H1 (cell line): Measurements from ENCODE around the gene CDCA7L. TPM values are rescaled to one million over a fixed set of nuclear protein-coding genes. Genes with fewer than 3 reads are reported as not detected.
A peak's percentile ranks its signal among the peaks of the same experiment; 100 is the strongest.

Experiments
- CTCF ChIA-PET: fragments of 300-600 bp; sonication (Branson Sonifier 250); formaldehyde crosslinking; loops from one replicate; lab custom pipeline; 2021; ENCODE audit not compliant: partially characterized antibody; lab: Charles Lee
- POLR2A ChIA-PET: fragments of 300-600 bp; sonication (Branson Sonifier 250); formaldehyde crosslinking; loops from one replicate; lab custom pipeline; 2021; ENCODE audit warnings: inconsistent platforms; ENCODE audit not compliant: partially characterized antibody; lab: Charles Lee
- DNase-seq, 2 experiments: peaks; one replicate each; pipeline versions ENCODE4 v3.0.0 to v3.0.0-alpha.2; 2010 to 2022; ENCODE audit warnings: low spot score in 2 of 2, low read depth in 1 of 2, mixed read lengths in 1 of 2
- FAIRE-seq: peaks from 2 replicates; lab custom pipeline; 2011; peaks lifted over from hg19 to GRCh38; lab: Jason Lieb, UNC
- H2AFZ ChIP-seq: 2 replicates; pipeline ENCODE4 v1.8.1; 2012; ENCODE audit warnings: low read length, inconsistent platforms
- H2AK5ac ChIP-seq: 2 replicates; pipeline ENCODE4 v1.6.1; 2013; ENCODE audit warnings: low read depth, low read length
- H2BK120ac ChIP-seq: replicated peaks from 2 replicates; pipeline ENCODE3; 2013; ENCODE audit warnings: low read depth, low read length, inconsistent platforms
- H2BK12ac ChIP-seq: 2 replicates; pipeline ENCODE4 v1.6.1; 2013; ENCODE audit warnings: low read depth, low read length
- H2BK15ac ChIP-seq: 2 replicates; pipeline ENCODE4 v1.6.1; 2013; ENCODE audit warnings: low read length
- H2BK20ac ChIP-seq: 2 replicates; pipeline ENCODE4 v1.6.1; 2013; ENCODE audit warnings: low read length
- H2BK5ac ChIP-seq: 2 replicates; pipeline ENCODE4 v1.6.1; 2013; ENCODE audit warnings: low read depth, low read length
- H3K14ac ChIP-seq: 2 replicates; pipeline ENCODE4 v1.6.1; 2013; ENCODE audit warnings: inconsistent platforms; ENCODE audit not compliant: insufficient read length
- H3K18ac ChIP-seq: 2 replicates; pipeline ENCODE4 v1.6.1; 2013; ENCODE audit warnings: low read length; ENCODE audit errors: extremely low read depth
- H3K23ac ChIP-seq: 2 replicates; pipeline ENCODE4 v1.6.1; 2013; ENCODE audit warnings: inconsistent platforms; ENCODE audit not compliant: insufficient read length
- H3K23me2 ChIP-seq: 2 replicates; pipeline ENCODE4 v1.6.1; 2013; ENCODE audit warnings: low read depth, low read length
- H3K27ac ChIP-seq: 2 replicates; pipeline ENCODE4 v1.6.1; 2011; ENCODE audit warnings: low read depth, low read length, inconsistent platforms
- H3K27me3 ChIP-seq, 4 experiments: replicated peaks in 1 of 4; 1 replicate in 1 of 4; 2 replicates in 3 of 4; pipeline versions ENCODE4 v1.6.1 to v1.8.1; 2011 to 2013; ENCODE audit warnings: low read length in 3 of 4, mild to moderate bottlenecking in 3 of 4, inconsistent platforms in 2 of 4, mixed read lengths in 2 of 4, moderate library complexity in 1 of 4; ENCODE audit not compliant: control insufficient read depth in 3 of 4, insufficient read depth in 3 of 4; ENCODE audit errors: extremely low read depth in 1 of 4
- H3K36me3 ChIP-seq, 4 experiments: 2 replicates each; pipeline versions ENCODE4 v1.6.1 to v1.8.1; 2011 to 2013; ENCODE audit warnings: mild to moderate bottlenecking in 4 of 4, low read length in 3 of 4, moderate library complexity in 2 of 4, control low read depth in 1 of 4, inconsistent platforms in 1 of 4; ENCODE audit not compliant: insufficient read depth in 4 of 4, control insufficient read depth in 2 of 4
- H3K4ac ChIP-seq: replicated peaks from 2 replicates; pipeline ENCODE3; 2013; ENCODE audit warnings: low read length, low read depth, mixed read lengths, inconsistent platforms; ENCODE audit not compliant: insufficient read length
- H3K4me1 ChIP-seq, 4 experiments: replicated peaks in 1 of 4; 1 replicate in 1 of 4; 2 replicates in 3 of 4; pipeline versions ENCODE4 v1.6.1 to v1.8.1; 2011 to 2013; ENCODE audit warnings: low read length in 3 of 4, inconsistent platforms in 2 of 4, mixed read lengths in 1 of 4; ENCODE audit not compliant: insufficient read depth in 4 of 4, control insufficient read depth in 3 of 4
- H3K4me2 ChIP-seq, 2 experiments: 2 replicates each; pipeline versions ENCODE4 v1.6.1 to v1.8.1; 2011 to 2013; ENCODE audit warnings: low read depth in 2 of 2, low read length in 2 of 2, control low read depth in 1 of 2, inconsistent platforms in 1 of 2, mild to moderate bottlenecking in 1 of 2; ENCODE audit not compliant: insufficient read depth in 1 of 2
- H3K4me3 ChIP-seq, 4 experiments: fragments of 200-600, 300-600 bp in 1 of 4; sonication (generic), shearing (Covaris generic), sonication (Bioruptor Twin) in 1 of 4; 2 replicates each; pipeline versions ENCODE4 v1.5.1 to v1.8.1; 2011 to 2016; ENCODE audit warnings: low read length in 4 of 4, low read depth in 3 of 4, control low read depth in 2 of 4, inconsistent platforms in 2 of 4, mild to moderate bottlenecking in 2 of 4, mixed read lengths in 1 of 4, moderate library complexity in 1 of 4; ENCODE audit not compliant: insufficient read depth in 2 of 4; ENCODE audit errors: extremely low read depth in 1 of 4
- H3K56ac ChIP-seq: replicated peaks from 2 replicates; pipeline ENCODE3; 2013; ENCODE audit warnings: low read depth, mild to moderate bottlenecking, mixed read lengths, low read length, inconsistent platforms; ENCODE audit not compliant: insufficient read length
- H3K79me1 ChIP-seq: 2 replicates; pipeline ENCODE4 v1.6.1; 2013; ENCODE audit warnings: low read depth, low read length, control low read depth
- H3K79me2 ChIP-seq, 2 experiments: 2 replicates each; pipeline versions ENCODE4 v1.6.1 to v1.8.1; 2012 to 2013; ENCODE audit warnings: low read length in 2 of 2, mild to moderate bottlenecking in 2 of 2, inconsistent platforms in 1 of 2; ENCODE audit not compliant: insufficient read depth in 2 of 2, control insufficient read depth in 1 of 2
- H3K9ac ChIP-seq, 4 experiments: replicated peaks in 1 of 4; 1 replicate in 1 of 4; 2 replicates in 3 of 4; pipeline versions ENCODE4 v1.6.1 to v1.8.1; 2011 to 2013; ENCODE audit warnings: low read depth in 3 of 4, low read length in 3 of 4, control low read depth in 2 of 4, mild to moderate bottlenecking in 2 of 4, moderate library complexity in 2 of 4, inconsistent platforms in 1 of 4; ENCODE audit errors: extremely low read depth in 1 of 4
- H3K9me3 ChIP-seq, 2 experiments: 2 replicates each; pipeline versions ENCODE4 v1.6.1 to v1.8.1; 2012 to 2013; ENCODE audit warnings: mild to moderate bottlenecking in 2 of 2, moderate library complexity in 2 of 2, control low read depth in 1 of 2, inconsistent platforms in 1 of 2, low read depth in 1 of 2, low read length in 1 of 2, mixed read lengths in 1 of 2; ENCODE audit not compliant: insufficient read depth in 2 of 2
- H4K20me1 ChIP-seq, 2 experiments: replicated peaks in 1 of 2; 2 replicates each; pipeline versions ENCODE3 to v1.8.1; 2011 to 2013; ENCODE audit warnings: inconsistent platforms in 2 of 2, low read length in 2 of 2, mild to moderate bottlenecking in 1 of 2; ENCODE audit not compliant: insufficient read depth in 2 of 2, control insufficient read depth in 1 of 2
- H4K5ac ChIP-seq: 2 replicates; pipeline ENCODE4 v1.6.1; 2013; ENCODE audit warnings: low read length, low read depth, mixed read lengths, inconsistent platforms; ENCODE audit not compliant: insufficient read length
- H4K8ac ChIP-seq: 2 replicates; pipeline ENCODE4 v1.8.0; 2013; ENCODE audit warnings: mild to moderate bottlenecking, moderate library complexity, low read length, inconsistent platforms; ENCODE audit not compliant: insufficient read depth; ENCODE audit errors: extremely low read depth
- H4K91ac ChIP-seq: replicated peaks from 2 replicates; pipeline ENCODE3; 2013; ENCODE audit warnings: low read length, mixed read lengths, inconsistent platforms; ENCODE audit not compliant: insufficient read length
- KDM1A ChIP-seq: fragments of 200-600, 300-600 bp; sonication (generic); IDR thresholded peaks from 2 replicates; pipeline ENCODE4 v1.7.1; 2016; ENCODE audit warnings: mild to moderate bottlenecking, low read length, borderline replicate concordance
- KDM5A ChIP-seq: fragments of 200-600 bp; IDR thresholded peaks from 2 replicates; pipeline ENCODE4 v1.7.1; 2012; ENCODE audit warnings: mild to moderate bottlenecking, low read length, inconsistent platforms, mixed read lengths
- WGBS, 2 experiments: shearing (Covaris generic) in 1 of 2; methylation state at CpG; one replicate each; pipeline versions ENCODE4 v1.1.6 to v1.1.7; 2013 to 2015; ENCODE audit warnings: low lambda C conversion rate in 2 of 2, mixed read lengths in 2 of 2, inconsistent platforms in 1 of 2, low coverage in 1 of 2, missing lambda C conversion rate in 1 of 2; ENCODE audit not compliant: insufficient replicate concordance in 2 of 2, insufficient coverage in 1 of 2, insufficient read length in 1 of 2; ENCODE audit errors: extremely low coverage in 1 of 2, missing lambda C conversion rate in 1 of 2; 5-methylcytosine and 5-hydroxymethylcytosine counted together
- polyA plus RNA-seq, 7 experiments: library from polyadenylated mRNA; depleted of rRNA in 3 of 7; stranded (reverse) in 5 of 7; unstranded in 2 of 7; fragments of >200 nt in 5 of 7; fragments of 200-250 nt in 2 of 7; gene quantifications; 1 replicate in 5 of 7; 2 replicates in 1 of 7; 4 replicates in 1 of 7; pipeline versions ENCODE4 v1.2.1 to v1.2.3, GENCODE V29; 2011 to 2013; ENCODE audit warnings: missing spikeins in 2 of 7, mixed read lengths in 2 of 7
- total RNA-seq: library from RNA; stranded (reverse); fragmentation: NEBNext Ultra II Directional; extraction: Animal tissue kit (Norgen Biotek cat#: 25700); gene quantifications from 2 replicates; pipeline ENCODE4 v1.2.1, GENCODE V29; 2021

CDCA7L gene
- total and polyA plus RNA-seq, 2 of the 8 experiments (the other 6 are each of a cell fraction or from before 2014, with no cell fraction given) = 93.8 to 168 TPM

GRCh38 chr7:21926448-21926847, 19.3 kb downstream of the CDCA7L start:
- Histone ChIP-seq H3K9ac (no peak overlapping the region), H3K4me3 (no peak overlapping the region), H2BK15ac (no peak overlapping the region), H2BK20ac (no peak overlapping the region), H3K23ac (no peak overlapping the region), H4K5ac (no peak overlapping the region), H3K56ac (no peak overlapping the region), H3K4ac (no peak overlapping the region), H2AFZ (no peak overlapping the region), H3K18ac (no peak overlapping the region), H2BK120ac (no peak overlapping the region), H2BK12ac (no peak overlapping the region), H3K9me3 (no peaks in the 10 kb centered on the region), H4K91ac (no peak overlapping the region), H3K23me2 (no peaks in the 10 kb centered on the region), H3K79me1 (peaks cover 8% of the 10 kb centered on the region; the same call in 1 of the 2 replicates), H3K4me2 (no peak overlapping the region), H3K27me3 (no peaks in the 10 kb centered on the region), H2AK5ac (no peak overlapping the region), H2BK5ac (no peak overlapping the region), H3K79me2 (peaks cover 8 to 97% of the 10 kb centered on the region in 2 experiments), H4K8ac (no peak overlapping the region), H3K4me1 (peaks cover 5 to 14% (median 9%) of the 10 kb centered on the region in 4 experiments; a peak in 6 of 7 replicates), H3K36me3 (no peaks in the 10 kb centered on the region), H4K20me1 (peaks cover 0 to 4% of the 10 kb centered on the region in 2 experiments), H3K27ac (no peak overlapping the region), H3K14ac (no peak overlapping the region)
- peak; percentile 48; the same call in 1 of the 2 replicates for TF ChIP-seq KDM1A
- no peak for TF ChIP-seq KDM5A
- ChIA-PET CTCF (interaction anchor here (1.3 kb wide), 1 partner anchor 17 kb away, joined by 4 read pairs; no protein-coding TSS in a partner anchor), POLR2A (interaction anchor here (1.0 kb wide), 1 partner anchor 9 kb away, joined by 3 read pairs; no protein-coding TSS in a partner anchor)
- DNase-seq (no peak), FAIRE-seq (no peak)
- 87% methylated on average over 1 of the region's 1 CpG; no CpG with 5 or more reads in 1 of the 2 experiments for WGBS, 2 experiments
